Ovary (tissue), 3 donors: Measurements from ENCODE around the gene FBXL2.

Experiments
- EP300 ChIP-seq: sonication (generic); formaldehyde crosslinking; IDR thresholded peaks from one replicate; pipeline ENCODE4 v1.6.1; 2017; ENCODE audit warnings: antibody characterized with exemption
- POLR2A ChIP-seq: fragments of 450-650 bp; IDR thresholded peaks from one replicate; pipeline ENCODE4 v1.6.1; 2017; ENCODE audit warnings: antibody characterized with exemption, mild to moderate bottlenecking, moderate library complexity
- TF ChIP-seq, protein P1 (sequence below), 3 donors: fragments of 450-650 bp in 2 of 3; fragments of 200-600 bp in 1 of 3; IDR thresholded peaks; one replicate each; pipeline versions ENCODE4 v1.5.1 to v1.8.0; 2016 to 2022; ENCODE audit warnings: antibody characterized with exemption in 3 of 3, mild to moderate bottlenecking in 1 of 3
- donor health status: DM: no; HTN: no; CAD: no.

- TF ChIP-seq, protein P1, sequence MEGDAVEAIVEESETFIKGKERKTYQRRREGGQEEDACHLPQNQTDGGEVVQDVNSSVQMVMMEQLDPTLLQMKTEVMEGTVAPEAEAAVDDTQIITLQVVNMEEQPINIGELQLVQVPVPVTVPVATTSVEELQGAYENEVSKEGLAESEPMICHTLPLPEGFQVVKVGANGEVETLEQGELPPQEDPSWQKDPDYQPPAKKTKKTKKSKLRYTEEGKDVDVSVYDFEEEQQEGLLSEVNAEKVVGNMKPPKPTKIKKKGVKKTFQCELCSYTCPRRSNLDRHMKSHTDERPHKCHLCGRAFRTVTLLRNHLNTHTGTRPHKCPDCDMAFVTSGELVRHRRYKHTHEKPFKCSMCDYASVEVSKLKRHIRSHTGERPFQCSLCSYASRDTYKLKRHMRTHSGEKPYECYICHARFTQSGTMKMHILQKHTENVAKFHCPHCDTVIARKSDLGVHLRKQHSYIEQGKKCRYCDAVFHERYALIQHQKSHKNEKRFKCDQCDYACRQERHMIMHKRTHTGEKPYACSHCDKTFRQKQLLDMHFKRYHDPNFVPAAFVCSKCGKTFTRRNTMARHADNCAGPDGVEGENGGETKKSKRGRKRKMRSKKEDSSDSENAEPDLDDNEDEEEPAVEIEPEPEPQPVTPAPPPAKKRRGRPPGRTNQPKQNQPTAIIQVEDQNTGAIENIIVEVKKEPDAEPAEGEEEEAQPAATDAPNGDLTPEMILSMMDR (IDR thresholded peaks at IDR 0.05) = no peak
- TF ChIP-seq POLR2A (no peak), EP300 (no peak)
Measured at GRCh38 chr3:33401781-33402180, 124.5 kb downstream of the FBXL2 start.
